ENCODE measurements around the gene SLC45A1. TPM values are rescaled to one million over a fixed set of nuclear protein-coding genes. Genes with fewer than 3 reads are reported as not detected.

SLC45A1 gene
- total RNA-seq, 4 donors from 2014 or later: 0.84 to 4.1 (median 2.7) TPM

DNA sequence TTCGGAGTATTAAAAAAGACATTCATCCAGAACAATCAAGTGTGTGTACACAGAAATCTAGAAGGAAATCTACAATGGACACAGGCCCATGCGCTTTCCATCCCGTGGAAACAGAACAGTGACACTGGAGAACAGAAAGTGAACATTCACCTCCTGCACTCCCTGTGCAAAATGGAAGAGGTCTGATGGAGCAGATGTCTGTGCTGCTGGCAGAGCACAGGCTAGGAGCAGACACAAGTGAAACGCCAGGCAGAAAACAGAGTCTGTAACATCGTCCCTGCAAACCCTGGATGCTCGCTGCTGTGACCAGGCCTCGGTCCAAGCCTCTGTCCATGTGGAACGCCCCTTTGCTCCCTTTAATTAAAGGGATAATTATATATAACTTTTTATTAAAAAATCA lies 36.1 kb downstream of the SLC45A1 start:
- DNase-seq (ENCODE audit: low spot score) (no peak), ATAC-seq (ENCODE audit: low FRiP score) (no peak)
- TF ChIP-seq CTCF (IDR thresholded peaks at IDR 0.05): no peak

DNA sequence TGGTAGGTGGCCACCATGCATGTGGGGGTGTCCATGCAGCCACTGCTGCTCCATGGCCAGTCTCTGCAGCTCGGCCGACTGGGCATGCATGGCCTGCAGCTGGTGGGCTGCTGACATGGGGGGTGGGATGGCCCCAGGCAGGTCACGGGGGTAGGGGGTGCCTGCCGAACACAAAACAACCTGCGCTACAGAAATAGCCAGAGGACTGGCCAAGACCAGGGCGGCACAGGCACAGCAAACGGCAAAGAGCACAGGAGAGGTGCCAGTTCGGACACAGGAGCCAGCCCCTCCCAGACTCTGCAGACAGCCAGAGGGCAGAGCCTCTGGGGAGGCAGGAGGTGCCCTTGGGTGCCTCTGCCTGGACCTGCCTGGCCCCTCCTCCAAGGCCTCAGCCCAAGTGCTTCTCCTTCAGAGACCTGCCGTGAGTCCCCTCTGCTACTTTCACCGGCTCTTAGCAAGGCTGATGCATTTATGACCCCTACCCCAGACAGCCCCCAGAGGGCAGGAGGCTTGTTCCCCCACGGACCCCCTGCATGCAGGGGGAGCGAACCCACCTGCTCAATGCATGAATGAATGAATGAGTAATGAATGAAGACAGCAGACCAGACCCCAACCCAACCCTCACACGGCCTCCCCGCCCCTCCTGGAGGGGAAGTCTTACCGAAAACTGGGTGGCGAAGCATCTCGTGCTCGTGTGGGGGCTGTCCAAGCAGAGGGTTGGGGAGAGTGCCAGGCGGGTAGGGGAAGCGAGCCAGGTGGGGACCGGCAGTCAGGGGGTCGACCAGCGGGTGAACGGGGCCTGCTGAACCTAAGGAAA lies 37.7 kb downstream of the SLC45A1 start:
- ATAC-seq (ENCODE audit: low FRiP score): no peak
- no peak for TF ChIP-seq CTCF (IDR thresholded peaks at IDR 0.05)
- DNase-seq (ENCODE audit: low spot score): no peak

GRCh38 chr1:8356256-8357209 lies 38.6 kb downstream of the SLC45A1 start:
- DNase-seq (ENCODE audit: low spot score) (no peak), ATAC-seq (ENCODE audit: low FRiP score) (no peak)

GRCh38 chr1:8357329-8358101 lies 39.6 kb downstream of the SLC45A1 start:
- no peak for DNase-seq (ENCODE audit: low spot score)
- no peak for TF ChIP-seq CTCF (IDR thresholded peaks at IDR 0.05)
- ATAC-seq (ENCODE audit: low FRiP score): no peak

More at GRCh38 chr1:8356256-8357209, 38.6 kb downstream of the SLC45A1 start:
- TF ChIP-seq CTCF (IDR thresholded peaks at IDR 0.05): no peak

DNA sequence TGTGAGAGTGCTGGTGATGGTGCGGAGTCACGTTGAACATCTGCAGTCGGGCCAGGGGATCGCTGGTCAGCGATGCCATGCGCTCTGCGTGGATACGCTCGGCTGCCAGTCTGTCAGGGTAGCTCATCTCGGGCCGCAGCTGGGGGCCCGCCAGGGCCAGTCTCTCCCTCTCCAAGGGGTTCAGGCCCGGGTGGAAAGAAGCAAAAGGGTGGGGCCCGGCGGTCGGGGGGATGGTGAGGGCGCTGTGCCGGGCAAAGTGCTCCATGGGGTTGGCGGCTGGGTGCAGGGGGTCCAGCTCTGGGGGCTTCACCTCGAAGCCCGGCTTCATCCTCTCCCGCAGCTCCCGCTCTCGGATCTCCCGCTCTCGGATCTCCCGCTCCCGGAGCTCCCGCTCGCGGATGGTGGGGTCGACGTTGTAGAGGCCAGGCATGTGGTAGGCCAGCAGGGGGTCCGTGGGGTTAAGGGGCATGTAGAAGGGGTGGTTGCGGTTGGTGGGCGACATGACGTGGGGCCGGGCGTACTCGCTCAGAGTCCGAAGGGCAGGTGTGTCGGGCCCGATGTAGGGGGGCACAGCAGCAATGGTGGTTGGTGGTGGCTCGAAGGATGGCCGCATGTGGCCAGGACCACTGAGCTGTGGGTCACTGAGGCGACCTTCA lies 40.5 kb downstream of the SLC45A1 start:
- TF ChIP-seq CTCF (IDR thresholded peaks at IDR 0.05): no peak
- ATAC-seq (ENCODE audit: low FRiP score) (no peak), DNase-seq (ENCODE audit: low spot score) (no peak)

- ATAC-seq (ENCODE audit: low FRiP score) (no peak), DNase-seq (ENCODE audit: low spot score) (no peak)
- no peak for TF ChIP-seq CTCF (IDR thresholded peaks at IDR 0.05)
Observed at GRCh38 chr1:8358897-8359616, 41.1 kb downstream of the SLC45A1 start.
